HG02981 (cell line): ENCODE results near the gene LVRN.

Experiments
- ATAC-seq: cut with Tn5 transposase; IDR thresholded peaks from one replicate; pipeline ENCODE4 v1.9.1; 2021; ENCODE audit warnings: mild to moderate bottlenecking, moderate library complexity; ENCODE audit not compliant: unreplicated experiment

The LVRN gene

GRCh38 chr5:116013207-116013785 is 51.0 kb downstream of the LVRN start:
- ATAC-seq: no peak

- ATAC-seq: no peak
Observed at GRCh38 chr5:116013936-116014335, 51.7 kb downstream of the LVRN start.

- no peak for ATAC-seq
Observed at GRCh38 chr5:116023619-116024018, 61.3 kb downstream of the LVRN start.

DNA sequence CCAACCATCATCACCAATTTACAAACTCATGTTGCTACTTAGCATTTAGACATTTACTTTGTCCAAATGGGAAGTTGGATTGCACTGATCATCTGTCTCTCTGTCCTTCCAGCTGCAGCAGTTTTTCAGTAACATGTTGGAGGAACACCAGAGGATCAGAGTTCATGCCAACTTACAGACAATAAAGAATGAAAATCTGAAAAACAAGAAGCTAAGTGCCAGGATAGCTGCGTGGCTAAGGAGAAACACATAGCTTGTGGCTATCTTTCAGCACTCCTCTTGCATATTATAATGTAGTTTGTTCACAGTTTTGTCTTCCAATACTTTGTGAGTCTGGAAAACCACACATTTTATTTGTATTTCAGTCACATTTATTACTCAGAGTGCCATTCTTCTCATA is 63.6 kb downstream of the LVRN start:
- ATAC-seq: no peak

DNA sequence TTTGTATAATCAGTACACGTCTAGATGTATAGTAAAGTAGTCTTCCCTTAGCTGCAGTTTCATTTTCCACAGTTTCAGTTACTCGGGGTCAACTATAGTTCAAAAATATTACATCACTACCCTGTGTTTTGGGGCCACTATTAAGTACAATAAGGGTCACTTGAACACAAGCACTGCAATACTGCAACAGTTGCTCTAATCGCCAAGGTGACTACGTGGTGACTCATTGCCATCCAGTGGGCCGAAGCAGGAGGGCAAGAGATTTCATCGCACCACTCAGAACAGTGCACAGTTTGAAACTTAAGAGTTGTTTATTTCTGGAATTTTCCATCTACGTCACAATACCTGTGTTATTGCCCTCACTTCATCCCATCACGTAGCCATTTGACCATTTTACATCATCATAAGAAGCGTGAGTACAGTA is 69.8 kb downstream of the LVRN start, which contains the start of gene ARL14EPL:
Gene ARL14EPL (plus strand): TSS at position 379 of the 424 bp plus-strand sequence. CDS start 18,994 bp downstream, outside the sequence.
- peak; percentile 75 for ATAC-seq

DNA sequence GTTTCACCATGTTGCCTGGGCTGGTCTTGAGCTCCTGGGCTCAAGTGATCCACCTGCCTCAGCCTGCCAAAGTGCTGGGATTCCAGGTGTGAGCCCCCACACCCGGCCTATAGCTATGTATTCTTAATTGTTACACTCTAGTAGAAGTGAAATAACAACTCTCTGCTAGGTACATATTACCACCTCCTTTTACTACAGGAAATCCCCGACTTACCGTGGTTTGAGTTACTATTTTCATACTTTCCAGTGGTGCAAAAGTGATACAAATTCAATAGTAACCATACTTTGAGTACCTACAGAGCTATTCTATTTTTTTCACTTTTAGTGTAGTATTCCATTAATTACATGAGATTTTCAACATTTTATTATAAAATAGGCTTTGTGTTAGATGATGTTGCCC is 70.7 kb downstream of the LVRN start:
- no peak for ATAC-seq

- ATAC-seq: no peak
Observed at GRCh38 chr5:116035123-116035522, 72.8 kb downstream of the LVRN start.

DNA sequence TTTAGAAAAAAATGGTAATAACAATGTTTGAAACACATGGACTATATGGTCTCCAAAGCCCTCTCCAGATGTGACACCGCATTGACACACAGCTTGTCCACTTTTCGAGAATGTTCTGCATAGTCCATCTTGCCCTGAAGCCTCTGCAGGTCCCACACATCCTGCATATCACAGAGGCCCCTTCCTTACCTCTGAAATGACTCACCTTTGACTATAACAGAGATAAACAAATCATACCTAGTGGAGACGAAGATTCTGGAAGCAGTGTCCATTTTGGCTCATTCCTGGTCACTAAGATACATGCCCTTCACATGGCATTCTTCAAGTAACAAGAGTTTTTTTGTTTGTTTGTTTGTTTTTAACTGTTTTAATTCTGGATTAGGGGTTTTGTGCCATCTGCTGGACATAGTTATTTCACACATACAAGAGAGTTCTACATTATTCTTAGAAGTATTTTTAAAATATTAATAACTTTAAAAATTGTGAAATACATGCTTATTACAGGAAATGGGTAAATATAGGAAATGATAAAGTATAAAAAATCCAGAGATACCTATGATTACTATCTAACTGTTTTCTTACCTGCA is 75.1 kb downstream of the LVRN start:
- no peak for ATAC-seq

DNA sequence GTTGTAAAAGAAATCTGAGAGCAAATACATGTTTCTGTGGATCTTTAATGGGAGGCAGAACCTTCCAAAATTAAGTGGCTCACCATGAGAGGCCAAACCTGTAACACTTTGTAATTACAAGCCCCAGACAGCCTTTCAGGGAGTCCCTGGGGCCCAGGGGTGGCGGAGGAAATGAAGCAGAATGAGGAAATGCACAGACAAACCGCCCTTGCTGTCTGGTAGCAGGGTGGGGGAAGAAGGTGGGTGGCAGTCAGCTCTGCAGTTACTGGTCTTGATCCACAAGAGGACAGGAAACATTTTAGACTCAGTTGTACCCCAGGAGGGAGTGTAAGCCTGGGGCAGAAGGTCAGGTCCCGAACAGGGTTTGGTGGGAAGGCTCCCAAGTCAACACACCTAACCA is 76.5 kb downstream of the LVRN start:
- ATAC-seq: peak; percentile 87

DNA sequence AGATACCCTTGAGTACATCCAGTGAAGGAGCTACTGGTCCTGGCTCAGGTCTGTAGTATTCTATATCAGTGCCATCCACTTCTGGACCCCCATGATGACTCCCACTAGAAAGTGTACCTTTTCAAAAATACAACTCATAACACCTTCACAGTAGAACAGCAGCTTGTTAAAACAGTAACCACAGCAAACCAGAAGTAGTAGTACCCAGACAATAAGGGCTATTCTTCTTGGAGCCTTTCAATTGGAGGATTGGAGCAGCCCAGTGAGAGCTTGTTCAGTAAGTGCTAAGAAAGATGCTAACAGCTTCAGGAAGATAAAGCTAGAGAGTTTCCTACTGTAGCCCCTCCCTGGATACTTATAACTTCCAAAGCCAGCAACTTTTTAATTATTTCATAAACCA is 80.1 kb downstream of the LVRN start:
- ATAC-seq: no peak

- no peak for ATAC-seq
Observed at GRCh38 chr5:116044073-116044472, 81.8 kb downstream of the LVRN start.

GRCh38 chr5:116045821-116046220 is 83.5 kb downstream of the LVRN start:
- no peak for ATAC-seq

GRCh38 chr5:116046261-116046660 is 84.0 kb downstream of the LVRN start:
- no peak for ATAC-seq

DNA sequence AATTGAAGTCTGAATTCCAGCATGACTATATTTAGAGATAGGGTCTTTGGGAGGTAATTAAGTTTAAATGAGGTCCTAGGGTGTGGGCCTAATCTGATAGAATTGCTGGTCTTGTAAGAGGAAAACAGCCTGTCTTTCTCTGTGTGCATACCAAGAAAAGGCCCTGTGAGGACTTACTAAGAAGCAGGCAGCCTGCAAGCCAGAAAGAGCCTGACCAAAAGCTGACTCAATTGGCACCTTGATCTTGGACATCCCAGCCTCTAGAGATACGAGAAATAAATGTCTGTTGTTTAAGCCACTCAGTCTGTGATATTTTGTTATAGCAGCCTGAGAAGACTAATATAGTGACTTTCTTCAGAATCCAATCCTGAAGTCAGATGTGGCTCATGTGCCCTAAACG is 84.5 kb downstream of the LVRN start:
- ATAC-seq: no peak

GRCh38 chr5:116058346-116058936 is 96.2 kb downstream of the LVRN start:
- ATAC-seq: no peak

DNA sequence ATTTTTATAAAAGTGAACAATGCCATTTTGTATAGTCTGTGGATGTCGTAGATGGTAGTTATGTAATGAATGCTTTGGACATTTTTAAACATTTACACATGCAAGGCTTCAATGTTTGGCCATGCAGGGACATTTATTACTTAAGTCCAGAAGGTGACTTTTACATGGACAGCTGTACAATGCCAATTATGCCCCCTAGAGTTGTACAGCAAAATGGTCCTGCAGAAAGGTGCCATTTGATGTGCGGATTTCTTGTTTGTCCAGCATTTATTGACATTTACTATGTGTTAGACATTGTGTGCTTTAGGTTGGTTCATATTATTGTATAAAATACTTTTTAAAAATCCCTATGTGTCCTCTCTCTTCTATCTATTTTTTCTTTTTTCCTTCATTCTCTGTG is 100.1 kb downstream of the LVRN start:
- no peak for ATAC-seq

GRCh38 chr5:116063950-116064349 is 101.7 kb downstream of the LVRN start:
- ATAC-seq: no peak

- no peak for ATAC-seq
Observed at GRCh38 chr5:116068028-116068632, 105.9 kb downstream of the LVRN start.

- ATAC-seq: no peak
Observed at GRCh38 chr5:116071211-116071610, 108.9 kb downstream of the LVRN start.

- ATAC-seq: no peak
Observed at GRCh38 chr5:116075191-116075831, 113.0 kb downstream of the LVRN start.

DNA sequence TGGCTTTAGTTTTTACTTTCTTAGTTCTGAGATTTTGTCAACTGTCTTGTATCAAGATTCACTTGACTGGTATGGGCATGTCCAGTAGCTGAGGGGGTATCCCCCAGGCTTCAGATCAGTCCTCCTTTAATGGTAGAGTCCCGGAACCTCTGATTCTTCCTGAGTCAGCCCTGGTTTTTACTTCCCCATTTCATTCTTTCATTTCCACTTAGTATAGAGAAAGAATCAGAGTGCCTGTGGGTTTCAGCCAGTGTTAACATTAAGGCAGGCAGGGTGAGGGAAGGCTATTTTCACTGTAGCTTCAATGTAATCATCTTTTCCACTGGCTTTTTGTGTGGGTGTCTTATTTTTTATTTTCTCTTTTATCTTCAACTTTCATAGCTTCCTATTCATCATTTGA is 114.2 kb downstream of the LVRN start:
- peak; percentile 98 for ATAC-seq
